ENCODE data around the gene CEBPA.
"Not testable (repeated sequence)": the region's sequence is repeated elsewhere in the genome, so short reads cannot be mapped to it uniquely, and the experiment has no call there.

CEBPA gene

DNA sequence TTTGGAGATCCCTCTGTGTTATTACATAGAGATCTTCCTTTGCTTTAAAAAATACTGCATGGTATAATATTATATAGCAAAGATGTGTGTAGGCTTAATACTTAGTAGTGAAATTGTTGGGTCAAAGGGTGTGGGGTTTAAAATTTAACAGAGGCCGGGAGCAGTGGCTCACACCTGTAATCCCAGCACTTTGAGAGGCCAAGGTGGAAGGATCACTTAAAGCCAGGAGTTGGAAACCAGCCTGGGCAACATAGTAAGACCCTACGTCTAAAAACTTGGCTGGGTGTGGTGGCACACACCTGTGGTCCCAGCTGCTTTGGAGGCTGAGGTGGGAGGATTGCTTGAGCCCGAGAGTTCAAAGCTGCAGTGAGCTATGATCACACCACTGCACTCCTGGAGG, 22.3 kb upstream of the CEBPA start:
- no peak for DNase-seq (ENCODE audit: low read depth)

DNA sequence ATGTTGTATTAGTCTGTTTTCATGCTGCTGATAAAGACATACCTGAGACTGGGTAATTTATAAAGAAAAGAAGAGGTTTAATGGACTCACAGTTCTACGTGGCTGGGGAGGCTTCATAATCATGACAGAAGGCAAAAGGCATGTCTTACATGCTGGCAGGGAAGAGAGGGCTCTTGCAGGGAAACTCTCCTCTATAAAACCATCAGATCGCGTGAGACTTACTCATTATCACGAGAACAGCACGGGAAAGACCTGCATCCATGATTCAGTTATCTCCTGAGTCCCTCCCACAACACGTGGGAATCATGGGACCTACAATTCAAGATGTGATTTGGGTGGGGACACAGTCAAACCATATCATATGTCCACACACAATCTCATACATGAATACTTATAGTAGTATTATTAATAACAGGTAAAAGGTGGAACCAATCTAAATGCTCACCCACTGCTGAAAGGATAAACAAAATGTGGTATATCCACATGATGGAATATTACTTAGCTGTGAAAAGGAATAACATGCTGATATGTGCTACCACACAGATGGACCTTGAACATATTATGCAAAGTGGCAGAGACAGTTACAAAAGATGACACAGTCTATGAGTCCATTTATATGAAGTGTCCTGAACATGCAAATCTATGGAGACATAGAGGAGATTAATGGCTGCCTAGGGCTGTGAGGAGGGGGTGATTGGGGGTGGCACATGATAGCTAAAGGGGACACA, 20.9 kb upstream of the CEBPA start:
- DNase-seq (ENCODE audit: low read depth) = no peak

DNA sequence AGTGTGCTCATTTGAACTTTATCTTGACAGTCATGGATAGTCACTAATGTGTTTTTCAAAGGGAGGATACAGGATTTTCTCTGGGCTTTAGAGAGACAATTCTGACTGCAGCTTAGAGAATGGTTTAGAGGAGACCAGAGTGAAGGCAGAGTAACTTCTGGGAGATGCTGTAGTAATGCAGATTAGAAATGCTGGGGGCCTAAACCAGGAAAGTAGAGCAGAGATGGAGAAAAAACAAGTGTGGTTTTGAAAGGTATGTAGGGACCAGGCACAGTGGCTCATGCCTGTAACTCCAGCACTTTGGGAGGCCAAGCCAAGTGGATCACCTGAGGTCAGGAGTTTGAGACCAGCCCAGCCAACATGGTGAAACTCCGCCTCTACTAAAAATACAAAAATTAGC, 18.3 kb upstream of the CEBPA start:
- DNase-seq (ENCODE audit: low read depth) = no peak

DNA sequence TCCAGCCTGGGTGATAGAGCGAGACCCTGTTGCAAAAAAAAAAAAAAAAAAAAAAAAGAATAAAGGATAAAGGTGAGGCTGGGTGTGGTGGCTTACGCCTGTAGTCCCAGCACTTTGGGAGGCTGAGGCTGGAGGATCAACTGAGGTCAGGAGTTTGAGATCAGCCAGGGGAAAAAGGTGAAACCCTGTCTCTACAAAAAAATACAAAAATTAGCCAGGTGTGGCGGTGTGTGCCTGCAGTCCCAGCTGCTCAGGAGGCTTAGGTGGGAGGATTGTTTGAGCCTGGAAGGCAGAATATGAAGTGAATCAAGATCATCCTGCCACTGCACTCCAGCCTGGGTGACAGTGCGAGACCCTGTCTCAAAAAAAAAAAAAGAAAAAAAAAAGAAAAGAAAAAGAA, 15.7 kb upstream of the CEBPA start:
- not testable (repeated sequence) for DNase-seq (ENCODE audit: low read depth)

DNA sequence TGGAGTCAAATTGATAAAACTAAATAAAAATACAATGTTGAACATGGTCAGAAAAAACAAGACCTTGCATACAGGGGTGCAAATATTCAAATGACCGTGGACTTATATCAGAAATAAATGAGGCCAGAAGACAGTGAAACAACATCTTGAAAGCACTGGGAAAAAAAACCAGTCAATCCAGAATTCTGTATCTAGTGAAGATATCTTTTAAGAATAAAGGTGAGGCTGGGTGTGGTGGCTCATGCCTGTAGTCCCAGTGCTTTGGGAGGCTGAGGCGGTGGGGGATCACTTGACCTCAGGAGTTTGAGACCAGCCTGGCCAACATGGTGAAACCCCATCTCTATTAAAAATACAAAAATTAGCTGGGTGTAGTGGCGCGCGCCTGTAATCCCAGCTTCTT, 15.2 kb upstream of the CEBPA start:
- DNase-seq (ENCODE audit: low read depth) = no peak

DNA sequence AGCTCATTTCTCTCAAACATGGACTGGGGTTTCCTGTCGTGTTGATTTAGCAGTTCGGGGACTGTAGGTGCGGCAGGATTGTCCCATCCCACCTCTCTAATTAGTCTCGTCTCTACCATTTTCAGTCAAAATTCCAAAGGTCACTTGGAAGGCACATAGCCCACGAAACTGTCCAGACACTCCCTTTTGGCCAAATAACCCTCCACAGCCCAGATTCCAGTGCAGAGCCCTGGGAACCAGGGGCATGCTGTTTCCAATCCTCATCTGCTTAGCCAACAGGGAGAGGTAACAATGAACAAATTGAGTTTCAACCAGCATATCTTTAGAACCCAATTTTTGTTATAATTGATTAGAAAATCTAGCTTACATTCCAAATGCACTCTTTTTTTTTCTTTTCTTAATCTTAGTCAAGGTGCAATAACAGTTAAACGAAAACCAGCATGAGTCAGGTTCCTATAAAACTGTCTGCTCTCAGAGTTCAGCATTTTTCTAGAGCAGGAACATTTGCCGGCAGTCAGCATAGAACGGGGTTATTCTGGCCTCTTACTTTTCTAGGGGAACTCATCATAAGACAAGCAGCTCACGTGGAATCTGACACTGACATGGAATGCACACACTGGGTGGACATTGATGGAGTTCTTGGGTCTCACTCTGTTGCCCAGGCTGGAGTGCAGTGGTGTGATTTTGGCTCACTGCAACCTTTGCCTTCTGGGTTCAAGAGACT, 14.4 kb upstream of the CEBPA start:
- no peak for DNase-seq (ENCODE audit: low read depth)

DNA sequence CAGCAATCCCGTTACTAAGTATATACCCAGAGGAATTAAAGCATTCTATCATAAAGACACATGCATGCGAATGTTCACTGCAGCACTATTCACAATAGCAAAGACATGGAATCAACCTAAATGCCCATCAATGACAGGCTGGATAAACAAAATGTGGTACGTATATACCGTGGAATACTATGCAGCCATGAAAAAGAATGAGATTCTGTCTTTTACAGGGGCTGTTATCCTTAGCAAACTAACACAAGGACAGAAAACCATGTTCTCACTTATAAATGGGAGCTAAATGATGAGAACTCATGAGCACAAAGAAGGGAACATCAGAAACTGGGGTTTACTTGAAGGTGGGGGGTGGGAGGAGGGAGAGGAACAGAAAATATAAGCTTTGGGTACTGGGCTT, 10.5 kb upstream of the CEBPA start:
- DNase-seq (ENCODE audit: low read depth) = not testable (repeated sequence)

DNA sequence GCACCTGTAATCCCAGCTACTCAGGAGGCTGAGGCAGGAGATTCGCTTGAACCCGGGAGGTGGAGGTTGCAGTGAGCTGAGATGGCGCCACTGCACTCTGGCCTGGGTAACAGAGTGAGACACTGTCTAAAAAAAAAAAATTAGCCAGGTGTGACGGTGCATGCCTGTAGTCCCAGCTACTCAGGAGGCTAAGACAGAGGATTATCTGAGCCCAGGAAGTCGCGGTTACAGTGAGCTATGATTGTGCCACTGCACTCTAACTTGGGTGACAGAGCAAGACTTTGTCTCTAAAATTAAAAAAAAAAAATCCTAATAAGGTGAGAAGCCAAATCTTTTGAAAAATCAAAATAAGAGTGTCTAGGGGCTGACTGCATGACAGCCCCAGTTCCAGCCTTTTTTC, 9.7 kb upstream of the CEBPA start:
- no peak for DNase-seq (ENCODE audit: low read depth)

DNA sequence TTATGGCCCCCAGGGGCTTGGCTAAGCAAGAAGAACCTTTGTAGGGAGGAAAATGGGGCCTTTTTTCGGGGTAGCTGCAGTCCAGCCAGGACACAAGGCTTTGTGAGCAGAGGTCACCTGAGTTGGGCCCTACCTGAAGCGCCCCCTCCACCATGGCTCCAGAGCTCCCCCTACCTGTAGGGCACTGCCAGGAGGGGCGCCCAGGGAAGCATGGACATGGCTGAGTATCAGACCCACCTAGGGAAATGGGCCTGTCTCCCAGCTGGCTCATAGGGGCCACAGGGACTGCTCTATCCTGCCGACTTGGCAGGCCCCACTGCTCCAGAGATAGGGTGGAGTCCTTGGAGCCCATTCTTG, 9.0 kb upstream of the CEBPA start:
- DNase-seq (ENCODE audit: low read depth) = no peak

DNA sequence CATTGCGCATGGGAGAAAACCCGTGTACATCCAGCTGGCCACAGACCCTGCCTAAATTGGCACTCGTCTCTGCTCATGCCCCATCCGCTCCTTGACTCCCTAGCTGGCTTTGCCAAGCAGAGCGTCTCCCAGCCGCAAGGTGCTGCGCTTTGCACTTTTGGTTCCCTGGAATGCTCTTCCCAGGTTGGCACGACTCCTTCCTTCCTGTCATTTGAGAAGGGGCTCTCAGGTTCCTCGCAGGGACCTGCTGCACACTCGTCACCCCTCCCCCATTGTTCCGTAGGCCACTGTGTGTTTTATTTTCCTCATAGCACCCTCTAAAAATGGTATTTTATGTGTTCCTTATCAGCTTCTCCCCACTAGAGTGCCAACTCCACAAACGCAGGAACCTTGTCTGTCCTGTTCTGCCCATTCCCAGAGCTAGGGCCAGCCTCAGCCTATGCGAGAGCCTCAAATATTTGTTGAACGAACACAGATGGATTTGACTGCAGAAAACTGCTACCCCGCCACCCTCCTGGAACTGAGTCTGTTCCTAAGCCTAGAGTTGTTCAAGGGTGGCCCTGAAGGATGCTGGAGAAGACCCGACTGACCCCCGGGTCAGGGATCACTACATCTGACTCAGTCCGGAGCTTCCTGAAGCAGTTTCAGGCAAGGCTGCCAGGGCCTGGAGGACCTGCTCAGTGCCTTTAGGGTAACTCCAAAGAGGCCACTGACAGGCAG, 8.4 kb upstream of the CEBPA start:
- DNase-seq (ENCODE audit: low read depth) = no peak

DNA sequence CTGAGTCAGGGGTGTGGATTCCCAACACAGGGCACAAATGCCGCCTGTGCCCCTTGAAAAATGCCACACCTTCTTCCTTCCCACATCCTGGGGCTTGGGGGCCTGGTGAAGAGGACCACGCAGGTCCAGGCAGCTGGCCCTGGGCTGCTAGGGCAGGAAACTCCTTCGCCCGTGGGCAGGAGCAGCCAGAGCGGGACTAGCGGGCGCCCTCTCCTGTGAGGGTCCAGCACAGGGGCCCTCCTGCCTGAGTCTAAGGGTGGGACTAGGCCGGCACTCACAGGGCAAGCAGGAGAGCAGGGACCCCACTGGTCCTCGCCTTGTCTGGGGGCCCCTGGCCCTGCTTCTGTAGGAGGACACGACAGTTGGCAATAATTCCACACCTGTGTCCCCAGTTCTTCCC, 7.5 kb upstream of the CEBPA start:
- DNase-seq (ENCODE audit: low read depth) = no peak

DNA sequence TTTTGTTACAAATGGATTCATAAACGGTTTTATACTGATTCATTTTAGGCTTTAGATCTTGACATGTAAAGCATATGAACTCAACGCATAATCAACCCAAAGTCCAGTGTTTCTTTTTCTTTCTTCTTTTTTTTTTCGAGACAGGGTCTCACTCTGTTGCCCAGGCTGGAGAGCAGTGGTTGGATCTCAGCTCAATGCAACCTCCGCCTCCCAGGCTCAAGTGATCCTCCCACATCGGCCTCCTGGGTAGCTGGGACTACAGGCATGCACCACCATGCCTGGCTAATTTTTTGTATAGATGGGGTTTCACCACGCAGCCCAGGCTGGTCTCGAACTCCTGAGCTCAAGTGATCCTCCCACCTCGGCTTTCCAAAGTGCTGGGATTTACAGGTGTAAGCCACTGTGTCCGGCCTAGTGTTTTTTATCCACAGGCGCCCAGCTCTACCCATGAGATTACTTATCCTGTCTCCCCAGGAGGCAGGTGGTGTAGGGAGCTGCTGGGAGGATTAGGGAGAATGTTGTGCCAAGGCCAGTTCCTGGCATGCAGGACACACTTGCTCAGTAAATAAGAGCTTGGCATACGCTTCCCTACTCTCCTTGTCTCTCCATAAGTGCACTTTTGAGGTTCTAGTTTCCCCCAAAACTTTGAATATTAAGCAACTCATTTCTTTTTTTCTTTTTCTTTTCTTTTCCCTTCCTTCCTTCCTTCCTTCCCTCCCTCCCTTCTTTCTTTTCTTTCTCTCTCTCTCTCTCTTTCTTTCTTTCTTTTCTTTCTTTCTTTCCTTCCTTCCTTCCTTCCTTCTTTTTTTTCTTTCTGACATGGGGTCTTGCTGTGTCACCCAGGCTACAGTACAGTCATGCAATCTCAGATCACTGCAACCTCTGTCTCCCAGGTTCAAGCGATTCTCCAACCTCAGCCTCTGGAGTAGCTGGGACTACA, 4.8 kb upstream of the CEBPA start:
- no peak for DNase-seq (ENCODE audit: low read depth)

DNA sequence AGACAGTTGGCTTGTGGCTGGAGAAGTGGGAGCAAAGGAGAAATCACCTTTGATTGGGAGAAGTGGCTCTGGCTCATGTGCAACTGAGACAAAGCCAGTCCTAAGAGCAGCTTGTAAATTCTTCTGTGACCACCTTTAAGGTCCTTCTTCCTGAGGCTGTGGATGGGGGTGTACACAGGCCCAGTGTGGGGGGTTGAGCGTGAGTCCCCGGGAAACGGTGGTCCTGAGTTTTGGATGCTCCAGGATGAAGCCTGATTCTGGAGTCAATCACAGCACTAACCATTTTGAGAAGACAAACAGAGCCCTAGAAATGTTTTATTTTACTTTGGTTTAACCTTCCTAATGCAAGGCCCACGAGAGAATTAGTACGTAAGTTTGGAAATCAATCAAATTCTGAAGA, 3.9 kb upstream of the CEBPA start:
- DNase-seq (ENCODE audit: low read depth) = no peak

DNA sequence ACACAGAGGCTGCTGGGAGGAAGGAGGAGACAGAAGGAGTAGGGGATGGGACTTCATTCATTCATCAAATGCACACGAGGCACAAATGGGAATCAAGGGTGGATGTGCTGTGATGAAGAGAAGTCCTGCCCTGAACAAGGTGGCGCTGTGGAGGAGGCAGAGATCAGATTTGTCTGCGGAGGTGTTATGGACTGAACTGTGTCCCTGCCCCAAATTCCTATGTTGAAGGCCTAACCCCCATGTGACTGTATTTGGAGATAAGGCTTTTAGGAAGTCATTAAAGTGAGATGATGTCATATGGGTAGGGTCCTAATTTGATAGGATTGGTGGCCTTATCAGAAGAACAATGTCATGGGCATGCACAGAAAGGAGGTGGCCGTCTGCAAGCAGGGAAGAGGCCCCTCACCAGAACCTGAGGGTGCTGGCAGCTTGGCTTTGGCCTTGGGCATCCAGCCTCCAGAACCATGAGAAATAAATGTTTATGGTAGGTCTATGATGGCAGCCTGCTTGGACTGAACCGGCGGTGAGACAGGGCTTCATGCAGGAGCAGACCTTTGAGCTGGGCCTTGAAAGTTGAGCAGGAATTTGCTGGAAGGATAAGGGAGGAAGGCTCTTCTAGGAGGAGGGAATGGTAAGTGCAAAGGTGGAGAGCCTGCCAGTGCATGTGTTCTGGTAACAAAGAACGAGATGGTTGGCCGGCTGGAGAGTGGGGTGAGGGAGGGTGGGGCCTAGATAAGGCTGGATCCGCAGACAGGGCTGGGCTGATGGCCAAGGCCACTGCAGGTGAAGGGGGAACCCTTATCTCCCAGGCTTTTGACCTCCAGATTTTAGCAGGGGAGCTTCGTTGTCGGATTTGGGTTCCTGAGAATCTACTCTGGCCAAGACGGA, 2.7 kb upstream of the CEBPA start:
- DNase-seq (ENCODE audit: low read depth) = no peak

DNA sequence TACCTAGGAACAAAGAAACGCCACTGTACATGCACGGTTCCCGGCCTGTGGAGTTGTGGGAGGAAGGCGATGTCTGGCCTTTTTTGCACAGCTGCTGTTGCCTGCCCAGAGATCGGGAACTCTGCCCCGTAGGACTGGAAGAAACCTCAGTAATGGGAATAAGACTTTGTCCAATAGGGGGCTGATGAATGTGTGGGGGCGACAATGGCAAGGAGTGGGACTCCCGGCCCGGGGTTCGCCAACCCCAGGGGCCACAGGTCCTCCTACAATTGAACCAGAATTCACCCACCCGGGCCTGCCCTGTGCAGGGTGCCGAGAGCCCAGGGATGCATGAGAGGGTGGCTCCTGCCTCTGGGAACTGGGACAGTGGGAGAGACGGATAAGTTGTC, 2.0 kb upstream of the CEBPA start:
- no peak for DNase-seq (ENCODE audit: low read depth)

DNA sequence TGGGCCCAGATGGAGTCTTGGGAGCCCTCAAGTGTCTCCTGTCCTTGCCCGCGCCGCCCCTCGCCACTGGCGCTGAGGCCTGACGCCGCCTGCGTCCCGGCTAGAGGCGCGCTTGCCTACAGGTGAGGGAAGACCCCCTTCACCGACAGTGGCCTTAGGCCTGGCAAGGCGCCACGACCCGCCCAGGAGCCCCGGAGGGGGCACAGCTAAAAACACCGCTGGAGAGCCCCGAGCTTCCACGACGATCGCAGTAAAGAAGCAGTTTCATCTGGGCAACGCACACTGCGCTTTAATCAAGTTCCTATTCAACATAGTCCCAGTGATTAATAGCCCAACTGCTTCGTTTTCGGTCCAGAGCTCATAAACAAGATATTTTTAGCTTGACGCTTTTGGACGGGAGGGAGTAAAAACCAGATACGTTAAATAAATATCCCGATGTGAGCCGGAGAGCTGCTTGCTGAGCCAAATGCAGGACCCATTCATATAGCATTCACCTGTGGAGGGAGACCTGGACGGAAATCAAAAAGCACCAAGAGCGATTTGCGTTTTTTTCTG, 1.5 kb upstream of the CEBPA start:
- no peak for DNase-seq (ENCODE audit: low read depth)

DNA sequence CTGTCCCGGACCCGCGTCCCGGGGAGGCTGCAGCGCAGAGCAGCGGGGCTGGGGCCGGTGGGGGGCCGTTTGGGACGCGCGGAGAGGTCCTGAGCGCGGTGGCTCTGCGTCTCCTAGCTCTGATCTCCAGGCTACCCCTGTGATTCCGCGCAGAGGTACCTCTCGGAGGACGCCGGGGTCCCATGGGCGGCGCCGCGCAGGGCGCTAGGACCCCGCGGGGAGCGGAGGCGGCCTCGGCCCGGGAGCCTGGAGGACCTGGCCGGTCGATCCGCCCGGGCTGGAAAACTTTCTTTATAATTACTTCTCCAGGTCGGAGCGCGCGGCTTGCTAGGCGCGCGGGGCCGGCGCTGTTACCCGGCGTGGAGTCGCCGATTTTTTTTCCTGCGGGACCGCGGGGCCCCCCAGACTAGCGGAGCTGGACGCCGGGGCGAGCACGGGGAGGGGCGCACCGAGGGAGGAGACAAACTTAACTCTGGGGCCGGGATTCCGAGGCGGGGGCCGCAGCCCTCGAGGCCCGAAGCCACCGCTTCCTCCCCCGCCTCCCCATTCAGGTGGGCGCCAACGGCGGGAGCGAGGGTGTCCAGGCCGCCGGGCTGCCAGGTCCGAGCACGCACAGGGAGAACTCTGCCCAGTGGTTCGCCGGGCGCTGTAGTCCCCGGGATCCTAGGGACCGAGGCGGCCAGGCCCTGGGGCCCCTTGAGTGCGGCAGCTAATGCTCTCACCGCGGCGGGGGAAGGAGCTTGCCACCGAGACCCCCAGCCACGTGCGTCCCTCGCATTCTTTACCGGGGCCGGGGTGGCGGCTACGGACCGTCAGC, 848 bp upstream of the CEBPA start:
- no peak for DNase-seq (ENCODE audit: low read depth)

DNA sequence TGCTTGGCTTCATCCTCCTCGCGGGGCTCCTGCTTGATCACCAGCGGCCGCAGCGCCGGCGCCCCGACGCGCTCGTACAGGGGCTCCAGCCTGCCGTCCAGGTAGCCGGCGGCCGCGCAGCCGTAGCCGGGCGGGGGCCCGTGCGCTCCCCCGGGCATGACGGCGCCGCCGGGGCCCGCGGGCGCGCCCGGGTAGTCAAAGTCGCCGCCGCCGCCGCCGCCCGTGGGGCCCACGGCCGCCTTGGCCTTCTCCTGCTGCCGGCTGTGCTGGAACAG, 497 bp downstream of the CEBPA start:
- no peak for DNase-seq (ENCODE audit: low read depth)

DNA sequence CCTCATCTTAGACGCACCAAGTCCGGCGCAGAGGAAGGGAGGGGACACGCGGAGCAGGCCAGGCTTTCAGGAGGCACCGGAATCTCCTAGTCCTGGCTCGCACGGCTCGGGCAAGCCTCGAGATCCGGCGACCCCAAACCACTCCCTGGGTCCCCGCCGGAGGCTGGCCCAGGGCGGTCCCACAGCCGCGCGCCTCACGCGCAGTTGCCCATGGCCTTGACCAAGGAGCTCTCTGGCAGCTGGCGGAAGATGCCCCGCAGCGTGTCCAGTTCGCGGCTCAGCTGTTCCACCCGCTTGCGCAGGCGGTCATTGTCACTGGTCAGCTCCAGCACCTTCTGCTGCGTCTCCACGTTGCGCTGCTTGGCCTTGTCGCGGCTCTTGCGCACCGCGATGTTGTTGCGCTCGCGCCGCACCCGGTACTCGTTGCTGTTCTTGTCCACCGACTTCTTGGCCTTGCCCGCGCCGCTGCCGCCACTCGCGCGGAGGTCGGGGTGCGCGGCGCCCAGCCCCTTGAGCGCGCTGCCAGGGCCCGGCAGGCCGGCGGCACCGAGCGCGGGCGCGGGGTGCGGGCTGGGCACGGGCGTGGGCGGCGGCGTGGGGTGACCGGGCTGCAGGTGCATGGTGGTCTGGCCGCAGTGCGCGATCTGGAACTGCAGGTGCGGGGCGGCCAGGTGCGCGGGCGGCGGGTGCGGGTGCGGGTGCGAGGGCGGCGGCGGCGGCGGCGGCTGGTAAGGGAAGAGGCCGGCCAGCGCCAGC, 1.0 kb downstream of the CEBPA start:
- DNase-seq (ENCODE audit: low read depth) = no peak

DNA sequence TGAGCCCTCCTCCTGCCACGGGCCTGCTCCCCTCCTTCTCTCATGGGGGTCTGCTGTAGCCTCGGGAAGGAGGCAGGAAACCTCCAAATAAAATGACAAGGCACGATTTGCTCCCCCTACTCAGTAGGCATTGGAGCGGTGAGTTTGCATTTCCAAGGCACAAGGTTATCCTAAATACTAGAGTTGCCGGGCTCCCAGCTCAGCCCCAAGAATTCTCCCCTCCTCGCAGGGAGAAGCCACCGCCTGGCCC, 1.5 kb downstream of the CEBPA start:
- DNase-seq (ENCODE audit: low read depth) = no peak

Data from fibroblast of the conjunctiva (primary cell).